WTC11 (cell line): ENCODE results near the gene OR5M11. TPM values are rescaled to one million over a fixed set of nuclear protein-coding genes. Genes with fewer than 3 reads are reported as not detected.

Source experiments
- ATAC-seq: fragments of 200-7000 bp; cut with Tn5 transposase; 2 replicates; pipeline ENCODE4 v1.10.0; 2021; ENCODE audit warnings: mild to moderate bottlenecking, moderate library complexity
- CTCF ChIA-PET: fragments of 300-600 bp; sonication (Branson Sonifier 250); formaldehyde crosslinking; loops from one replicate; lab custom pipeline; 2021; ENCODE audit warnings: antibody characterized with exemption; lab: Charles Lee
- POLR2A ChIA-PET: fragments of 350-600 bp; sonication (Branson Sonifier 250); formaldehyde crosslinking; loops from one replicate; lab custom pipeline; 2021; ENCODE audit warnings: antibody characterized with exemption; lab: Charles Lee
- DNase-seq: peaks from one replicate; pipeline ENCODE4 v3.0.0; 2021; ENCODE audit warnings: low spot score
- H3K27ac Mint-ChIP-seq: 2 replicates; pipeline ENCODE4 v1.8.0; 2021; ENCODE audit warnings: mixed read lengths
- H3K27me3 Mint-ChIP-seq: 2 replicates; pipeline ENCODE4 v1.8.0; 2021; ENCODE audit warnings: low read depth, mild to moderate bottlenecking, moderate library complexity, mixed read lengths
- H3K36me3 Mint-ChIP-seq: 2 replicates; pipeline ENCODE4 v1.8.0; 2021; ENCODE audit warnings: mixed read lengths
- H3K4me1 Mint-ChIP-seq: 2 replicates; pipeline ENCODE4 v1.8.0; 2022; ENCODE audit warnings: mixed read lengths
- H3K4me3 Mint-ChIP-seq: 2 replicates; pipeline ENCODE4 v1.8.0; 2021; ENCODE audit warnings: mild to moderate bottlenecking, moderate library complexity, mixed read lengths
- H3K9me3 Mint-ChIP-seq: 2 replicates; pipeline ENCODE4 v1.8.0; 2021; ENCODE audit warnings: mixed read lengths
- ATF1 ChIP-seq: sonication (generic); formaldehyde crosslinking; IDR thresholded peaks from 2 replicates; pipeline ENCODE4 v1.8.1; 2023; ENCODE audit warnings: mild to moderate bottlenecking, moderate library complexity, missing genetic modification reagents
- CREM ChIP-seq: sonication (generic); formaldehyde crosslinking; IDR thresholded peaks from 2 replicates; pipeline ENCODE4 v1.8.1; 2022; ENCODE audit warnings: mild to moderate bottlenecking, missing genetic modification reagents, moderate library complexity
- ERG ChIP-seq: fragments of 250-450 bp; sonication (Bioruptor Pico); IDR thresholded peaks from 2 replicates; pipeline ENCODE4 v1.8.0; 2021; ENCODE audit warnings: mild to moderate bottlenecking
- FOXP1 ChIP-seq: sonication (generic); formaldehyde crosslinking; IDR thresholded peaks from 2 replicates; pipeline ENCODE4 v1.8.0; 2022; ENCODE audit warnings: missing genetic modification reagents, mild to moderate bottlenecking, moderate library complexity, borderline replicate concordance
- GABPB1 ChIP-seq: sonication (generic); formaldehyde crosslinking; IDR thresholded peaks from 2 replicates; pipeline ENCODE4 v1.8.1; 2023; ENCODE audit warnings: mild to moderate bottlenecking, missing genetic modification reagents
- HMGA2 ChIP-seq: fragments of 250-450 bp; sonication (Bioruptor Pico); IDR thresholded peaks from 2 replicates; pipeline ENCODE4 v1.4.0; 2021; ENCODE audit warnings: mild to moderate bottlenecking, moderate library complexity
- KAT7 ChIP-seq: sonication (generic); formaldehyde crosslinking; IDR thresholded peaks from 2 replicates; pipeline ENCODE4 v1.8.1; 2023; ENCODE audit warnings: missing genetic modification reagents, mild to moderate bottlenecking, borderline replicate concordance
- MLX ChIP-seq: sonication (generic); formaldehyde crosslinking; IDR thresholded peaks from 2 replicates; pipeline ENCODE4 v1.8.1; 2023; ENCODE audit warnings: mild to moderate bottlenecking, missing genetic modification reagents, moderate library complexity
- OVOL2 ChIP-seq: fragments of 250-450 bp; sonication (Bioruptor Pico); IDR thresholded peaks from 2 replicates; pipeline ENCODE4 v1.9.0; 2021; ENCODE audit warnings: mild to moderate bottlenecking, borderline replicate concordance
- SMAD3 ChIP-seq: sonication (generic); formaldehyde crosslinking; IDR thresholded peaks from 2 replicates; pipeline ENCODE4 v1.8.0; 2022; ENCODE audit warnings: missing genetic modification reagents, mild to moderate bottlenecking, borderline replicate concordance
- SP1 ChIP-seq: sonication (generic); formaldehyde crosslinking; conservative IDR thresholded peaks from 2 replicates; pipeline ENCODE4 v1.8.1; 2022; ENCODE audit warnings: missing genetic modification reagents
- TEAD4 ChIP-seq: sonication (generic); formaldehyde crosslinking; IDR thresholded peaks from 2 replicates; pipeline ENCODE4 v1.8.0; 2022; ENCODE audit warnings: mild to moderate bottlenecking, missing genetic modification reagents
- USF2 ChIP-seq: sonication (generic); formaldehyde crosslinking; IDR thresholded peaks from 2 replicates; pipeline ENCODE4 v1.8.1; 2023; ENCODE audit warnings: mild to moderate bottlenecking, missing genetic modification reagents, moderate library complexity
- ZNF396 ChIP-seq: fragments of 250-450 bp; sonication (Bioruptor Pico); IDR thresholded peaks from 2 replicates; pipeline ENCODE4 v1.8.0; 2021; ENCODE audit warnings: mild to moderate bottlenecking, moderate library complexity, borderline replicate concordance
- ZNF512 ChIP-seq: sonication (generic); formaldehyde crosslinking; IDR thresholded peaks from 2 replicates; pipeline ENCODE4 v1.8.1; 2022; ENCODE audit warnings: missing genetic modification reagents, borderline replicate concordance
- ZNF671 ChIP-seq: fragments of 250-450 bp; sonication (Bioruptor Pico); IDR thresholded peaks from 2 replicates; pipeline ENCODE4 v1.8.0; 2021; ENCODE audit warnings: mild to moderate bottlenecking
- total RNA-seq: library from RNA; stranded (reverse); gene quantifications from 3 replicates; pipeline ENCODE4 v1.2.3, GENCODE V29; 2021
- TF ChIP-seq, protein P1 (sequence below): fragments of 250-450 bp; sonication (Bioruptor Pico); IDR thresholded peaks from 2 replicates; pipeline ENCODE4 v1.9.0; 2021; ENCODE audit warnings: mild to moderate bottlenecking, borderline replicate concordance
- TF ChIP-seq, protein P2 (sequence below): sonication (generic); formaldehyde crosslinking; IDR thresholded peaks from 2 replicates; pipeline ENCODE4 v1.8.1; 2022; ENCODE audit warnings: mild to moderate bottlenecking, moderate library complexity, missing genetic modification reagents
- TF ChIP-seq, protein P3 (sequence below): sonication (generic); formaldehyde crosslinking; IDR thresholded peaks from 2 replicates; pipeline ENCODE4 v1.8.1; 2023; ENCODE audit warnings: mild to moderate bottlenecking, missing genetic modification reagents, borderline replicate concordance

OR5M11 gene
- total RNA-seq, 1 experiment from 2014 or later: not detected

DNA sequence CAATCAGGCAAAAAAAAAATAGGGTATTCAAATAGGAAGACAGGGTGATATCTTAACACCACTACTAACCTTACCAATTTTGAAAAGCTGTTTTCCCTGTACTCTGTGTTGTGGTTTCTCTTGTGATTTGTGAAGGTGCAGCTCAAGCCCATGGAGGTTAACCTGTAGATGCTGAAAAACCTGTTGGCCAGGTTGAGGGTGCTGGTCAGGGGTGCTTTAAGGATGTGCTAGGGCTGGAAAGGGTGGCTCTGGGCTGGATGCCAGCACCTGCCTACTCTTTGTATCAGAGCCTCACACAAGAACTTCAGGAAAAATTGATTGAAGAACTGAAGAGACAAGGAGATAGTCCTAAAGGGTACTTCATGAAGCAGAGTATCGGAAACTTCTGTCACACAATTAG is 33.6 kb downstream of the OR5M11 start (continued):
- TF ChIP-seq KAT7 (CRISPR knock-in tag) (no peak), MLX (CRISPR knock-in tag) (no peak), ATF1 (CRISPR knock-in tag) (no peak), ZNF512 (CRISPR knock-in tag) (no peak)

GRCh38 chr11:56497010-56497409 is 46.0 kb downstream of the OR5M11 start:
- Mint-ChIP-seq H3K4me3 (no peak overlapping the region), H3K9me3 (peaks cover 26% of the 10 kb centered on the region), H3K27me3 (no peaks in the 10 kb centered on the region), H3K36me3 (peaks cover 7% of the 10 kb centered on the region), H3K4me1 (no peaks in the 10 kb centered on the region), H3K27ac (no peak overlapping the region)
- POLR2A ChIA-PET: no interaction called here
- CTCF ChIA-PET: no interaction called here
- TF ChIP-seq GABPB1 (CRISPR knock-in tag) (no peak), OVOL2 (CRISPR knock-in tag) (no peak), ERG (CRISPR knock-in tag) (no peak)
- TF ChIP-seq, protein P1, sequence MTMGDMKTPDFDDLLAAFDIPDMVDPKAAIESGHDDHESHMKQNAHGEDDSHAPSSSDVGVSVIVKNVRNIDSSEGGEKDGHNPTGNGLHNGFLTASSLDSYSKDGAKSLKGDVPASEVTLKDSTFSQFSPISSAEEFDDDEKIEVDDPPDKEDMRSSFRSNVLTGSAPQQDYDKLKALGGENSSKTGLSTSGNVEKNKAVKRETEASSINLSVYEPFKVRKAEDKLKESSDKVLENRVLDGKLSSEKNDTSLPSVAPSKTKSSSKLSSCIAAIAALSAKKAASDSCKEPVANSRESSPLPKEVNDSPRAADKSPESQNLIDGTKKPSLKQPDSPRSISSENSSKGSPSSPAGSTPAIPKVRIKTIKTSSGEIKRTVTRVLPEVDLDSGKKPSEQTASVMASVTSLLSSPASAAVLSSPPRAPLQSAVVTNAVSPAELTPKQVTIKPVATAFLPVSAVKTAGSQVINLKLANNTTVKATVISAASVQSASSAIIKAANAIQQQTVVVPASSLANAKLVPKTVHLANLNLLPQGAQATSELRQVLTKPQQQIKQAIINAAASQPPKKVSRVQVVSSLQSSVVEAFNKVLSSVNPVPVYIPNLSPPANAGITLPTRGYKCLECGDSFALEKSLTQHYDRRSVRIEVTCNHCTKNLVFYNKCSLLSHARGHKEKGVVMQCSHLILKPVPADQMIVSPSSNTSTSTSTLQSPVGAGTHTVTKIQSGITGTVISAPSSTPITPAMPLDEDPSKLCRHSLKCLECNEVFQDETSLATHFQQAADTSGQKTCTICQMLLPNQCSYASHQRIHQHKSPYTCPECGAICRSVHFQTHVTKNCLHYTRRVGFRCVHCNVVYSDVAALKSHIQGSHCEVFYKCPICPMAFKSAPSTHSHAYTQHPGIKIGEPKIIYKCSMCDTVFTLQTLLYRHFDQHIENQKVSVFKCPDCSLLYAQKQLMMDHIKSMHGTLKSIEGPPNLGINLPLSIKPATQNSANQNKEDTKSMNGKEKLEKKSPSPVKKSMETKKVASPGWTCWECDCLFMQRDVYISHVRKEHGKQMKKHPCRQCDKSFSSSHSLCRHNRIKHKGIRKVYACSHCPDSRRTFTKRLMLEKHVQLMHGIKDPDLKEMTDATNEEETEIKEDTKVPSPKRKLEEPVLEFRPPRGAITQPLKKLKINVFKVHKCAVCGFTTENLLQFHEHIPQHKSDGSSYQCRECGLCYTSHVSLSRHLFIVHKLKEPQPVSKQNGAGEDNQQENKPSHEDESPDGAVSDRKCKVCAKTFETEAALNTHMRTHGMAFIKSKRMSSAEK (CRISPR knock-in tag): no peak
- DNase-seq (no peak), ATAC-seq (no peak)

- DNase-seq (no peak), ATAC-seq (no peak)
- peaks cover 24% of the 10 kb centered on the region for H3K9me3 Mint-ChIP-seq
- no peak overlapping the region for H3K27ac Mint-ChIP-seq
- H3K4me1 Mint-ChIP-seq: no peaks in the 10 kb centered on the region
- no peak overlapping the region for H3K4me3 Mint-ChIP-seq
- peaks cover 10% of the 10 kb centered on the region for H3K36me3 Mint-ChIP-seq
- H3K27me3 Mint-ChIP-seq: no peaks in the 10 kb centered on the region
- POLR2A ChIA-PET: no interaction called here
- CTCF ChIA-PET: no interaction called here
- TF ChIP-seq TEAD4 (no peak), FOXP1 (CRISPR knock-in tag) (no peak), ZNF396 (CRISPR knock-in tag) (no peak), SP1 (CRISPR knock-in tag) (no peak), USF2 (CRISPR knock-in tag) (no peak), HMGA2 (no peak), CREM (no peak), SMAD3 (CRISPR knock-in tag) (no peak), ZNF671 (no peak), OVOL2 (CRISPR knock-in tag) (no peak)
- TF ChIP-seq, protein P2, sequence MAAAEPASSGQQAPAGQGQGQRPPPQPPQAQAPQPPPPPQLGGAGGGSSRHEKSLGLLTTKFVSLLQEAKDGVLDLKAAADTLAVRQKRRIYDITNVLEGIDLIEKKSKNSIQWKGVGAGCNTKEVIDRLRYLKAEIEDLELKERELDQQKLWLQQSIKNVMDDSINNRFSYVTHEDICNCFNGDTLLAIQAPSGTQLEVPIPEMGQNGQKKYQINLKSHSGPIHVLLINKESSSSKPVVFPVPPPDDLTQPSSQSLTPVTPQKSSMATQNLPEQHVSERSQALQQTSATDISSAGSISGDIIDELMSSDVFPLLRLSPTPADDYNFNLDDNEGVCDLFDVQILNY (CRISPR knock-in tag): no peak
- TF ChIP-seq, protein P3, sequence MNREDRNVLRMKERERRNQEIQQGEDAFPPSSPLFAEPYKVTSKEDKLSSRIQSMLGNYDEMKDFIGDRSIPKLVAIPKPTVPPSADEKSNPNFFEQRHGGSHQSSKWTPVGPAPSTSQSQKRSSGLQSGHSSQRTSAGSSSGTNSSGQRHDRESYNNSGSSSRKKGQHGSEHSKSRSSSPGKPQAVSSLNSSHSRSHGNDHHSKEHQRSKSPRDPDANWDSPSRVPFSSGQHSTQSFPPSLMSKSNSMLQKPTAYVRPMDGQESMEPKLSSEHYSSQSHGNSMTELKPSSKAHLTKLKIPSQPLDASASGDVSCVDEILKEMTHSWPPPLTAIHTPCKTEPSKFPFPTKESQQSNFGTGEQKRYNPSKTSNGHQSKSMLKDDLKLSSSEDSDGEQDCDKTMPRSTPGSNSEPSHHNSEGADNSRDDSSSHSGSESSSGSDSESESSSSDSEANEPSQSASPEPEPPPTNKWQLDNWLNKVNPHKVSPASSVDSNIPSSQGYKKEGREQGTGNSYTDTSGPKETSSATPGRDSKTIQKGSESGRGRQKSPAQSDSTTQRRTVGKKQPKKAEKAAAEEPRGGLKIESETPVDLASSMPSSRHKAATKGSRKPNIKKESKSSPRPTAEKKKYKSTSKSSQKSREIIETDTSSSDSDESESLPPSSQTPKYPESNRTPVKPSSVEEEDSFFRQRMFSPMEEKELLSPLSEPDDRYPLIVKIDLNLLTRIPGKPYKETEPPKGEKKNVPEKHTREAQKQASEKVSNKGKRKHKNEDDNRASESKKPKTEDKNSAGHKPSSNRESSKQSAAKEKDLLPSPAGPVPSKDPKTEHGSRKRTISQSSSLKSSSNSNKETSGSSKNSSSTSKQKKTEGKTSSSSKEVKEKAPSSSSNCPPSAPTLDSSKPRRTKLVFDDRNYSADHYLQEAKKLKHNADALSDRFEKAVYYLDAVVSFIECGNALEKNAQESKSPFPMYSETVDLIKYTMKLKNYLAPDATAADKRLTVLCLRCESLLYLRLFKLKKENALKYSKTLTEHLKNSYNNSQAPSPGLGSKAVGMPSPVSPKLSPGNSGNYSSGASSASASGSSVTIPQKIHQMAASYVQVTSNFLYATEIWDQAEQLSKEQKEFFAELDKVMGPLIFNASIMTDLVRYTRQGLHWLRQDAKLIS (CRISPR knock-in tag): no peak
Observed at GRCh38 chr11:56495117-56495516, 47.9 kb downstream of the OR5M11 start.
